Measurements from ENCODE around the gene PRDX5. TPM values are rescaled to one million over a fixed set of nuclear protein-coding genes. Genes with fewer than 3 reads are reported as not detected.

PRDX5 gene
- total and polyA plus RNA-seq, 9 donors, result 128 to 175 (median 164) TPM

DNA sequence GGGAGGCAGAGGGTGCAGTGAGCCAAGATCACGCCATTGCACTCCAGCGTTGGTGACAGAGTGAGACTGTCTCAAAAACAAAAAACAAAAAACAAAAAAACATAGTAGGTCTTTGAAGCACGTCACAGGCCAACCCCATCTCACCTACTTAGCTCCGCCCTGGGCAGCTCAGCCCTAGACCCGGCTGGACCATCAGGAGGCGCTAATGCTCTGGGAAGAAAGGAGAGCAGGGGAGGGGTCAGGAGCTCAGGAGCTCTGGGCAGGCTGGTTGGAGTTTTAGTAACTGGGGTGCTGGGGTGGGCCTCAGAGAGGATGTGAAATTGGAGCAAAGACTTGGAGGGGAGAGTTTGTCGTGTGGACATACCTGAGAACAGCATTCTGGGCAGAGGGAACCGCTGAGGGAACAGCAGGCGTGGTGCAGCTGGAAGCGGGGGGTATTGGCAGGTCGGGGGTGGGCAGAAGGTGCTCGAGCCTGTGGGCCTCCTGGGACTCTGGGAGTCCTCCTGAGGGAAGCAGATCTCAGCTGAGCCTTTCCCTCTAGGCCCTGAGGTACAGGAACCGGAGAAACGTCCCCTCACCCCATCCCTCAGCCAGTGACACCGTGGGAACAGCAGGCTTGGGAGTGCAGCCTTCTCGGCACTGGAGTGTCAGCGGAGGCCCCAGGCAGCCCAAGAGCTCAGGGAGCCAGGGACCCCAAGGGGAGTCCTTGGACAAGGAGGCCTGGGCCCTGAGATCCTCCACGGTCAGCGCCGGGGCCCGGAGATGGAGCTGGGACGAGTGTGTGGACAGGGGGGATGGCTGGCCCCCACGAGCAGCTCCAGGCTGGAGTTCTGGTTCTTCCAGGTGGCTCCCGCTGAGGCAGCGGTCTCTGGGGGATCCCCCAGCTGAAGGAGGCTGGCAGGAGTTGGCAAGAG is 38.8 kb downstream of the PRDX5 start:
- Histone ChIP-seq H3K27me3 (ENCODE audit: control insufficient read depth, insufficient read depth, low read length) (no peaks in the 10 kb centered on the region), H3K4me3 (ENCODE audit: low read length) (no peak overlapping the region), H3K36me3 (ENCODE audit: control insufficient read depth, insufficient read depth, low read length) (peaks cover 16% of the 10 kb centered on the region), H3K27ac (ENCODE audit: low read length) (no peak overlapping the region), H3K9me3 (replicated peaks; ENCODE audit: control insufficient read depth, low read depth, low read length) (no peaks in the 10 kb centered on the region), H3K4me1 (ENCODE audit: control insufficient read depth, insufficient read depth, low read length) (peaks cover 57% of the 10 kb centered on the region)
- DNase-seq, result peak; percentile 11
- WGBS (ENCODE audit: insufficient coverage), result 79% methylated on average over 20 of the region's 25 CpGs

DNA sequence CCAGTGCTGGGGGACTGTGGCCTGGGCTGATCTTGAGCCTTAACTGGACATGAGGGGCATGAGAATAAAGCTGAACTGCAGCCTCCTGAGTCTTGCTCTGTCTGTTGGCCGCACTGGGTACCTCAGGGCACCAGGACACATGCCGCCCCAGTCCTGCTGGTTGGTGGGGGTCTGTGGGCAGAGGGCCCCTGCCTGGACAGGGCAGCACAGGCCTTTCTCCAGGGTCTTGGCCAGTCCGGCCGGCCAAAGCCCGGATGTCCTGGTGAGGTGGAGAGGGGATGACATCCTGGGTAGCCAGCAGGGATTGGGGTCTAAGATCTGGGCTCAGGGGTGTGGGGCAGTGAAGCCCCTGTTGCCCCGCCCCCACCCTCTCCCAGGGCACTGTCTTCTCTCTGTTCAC is 39.5 kb downstream of the PRDX5 start:
- Histone ChIP-seq H3K36me3 (ENCODE audit: control insufficient read depth, insufficient read depth, low read length) (peaks cover 23% of the 10 kb centered on the region), H3K27ac (ENCODE audit: low read length) (no peak overlapping the region), H3K4me3 (ENCODE audit: low read length) (no peak overlapping the region), H3K4me1 (ENCODE audit: control insufficient read depth, insufficient read depth, low read length) (peaks cover 50% of the 10 kb centered on the region), H3K9me3 (replicated peaks; ENCODE audit: control insufficient read depth, low read depth, low read length) (no peaks in the 10 kb centered on the region), H3K27me3 (ENCODE audit: control insufficient read depth, insufficient read depth, low read length) (no peaks in the 10 kb centered on the region)
- WGBS (ENCODE audit: insufficient coverage), result 100% methylated on average over 1 of the region's 6 CpGs
- no peak for DNase-seq

GRCh38 chr11:64357904-64358535 is 40.1 kb downstream of the PRDX5 start:
- H3K9me3 ChIP-seq (replicated peaks; ENCODE audit: control insufficient read depth, low read depth, low read length), result no peaks in the 10 kb centered on the region
- H3K4me3 ChIP-seq (ENCODE audit: low read length), result peak overlapping the region; percentile 51
- H3K36me3 ChIP-seq (ENCODE audit: control insufficient read depth, insufficient read depth, low read length), result peaks cover 27% of the 10 kb centered on the region
- no peak for DNase-seq
- no peak overlapping the region for H3K27ac ChIP-seq (ENCODE audit: low read length)
- 61% methylated on average over 7 of the region's 13 CpGs for WGBS (ENCODE audit: insufficient coverage)
- H3K4me1 ChIP-seq (ENCODE audit: control insufficient read depth, insufficient read depth, low read length), result peaks cover 44% of the 10 kb centered on the region
- no peaks in the 10 kb centered on the region for H3K27me3 ChIP-seq (ENCODE audit: control insufficient read depth, insufficient read depth, low read length)

- Histone ChIP-seq H3K4me1 (ENCODE audit: control insufficient read depth, insufficient read depth, low read length) (peaks cover 39% of the 10 kb centered on the region), H3K36me3 (ENCODE audit: control insufficient read depth, insufficient read depth, low read length) (peaks cover 30% of the 10 kb centered on the region), H3K4me3 (ENCODE audit: low read length) (peak overlapping the region; percentile 51), H3K27ac (ENCODE audit: low read length) (peak overlapping the region; percentile 69), H3K9me3 (replicated peaks; ENCODE audit: control insufficient read depth, low read depth, low read length) (no peaks in the 10 kb centered on the region), H3K27me3 (ENCODE audit: control insufficient read depth, insufficient read depth, low read length) (no peaks in the 10 kb centered on the region)
- WGBS (ENCODE audit: insufficient coverage), result 35% methylated on average over 4 of the region's 7 CpGs
- peak; percentile 38 for DNase-seq
Measured at GRCh38 chr11:64358536-64358906, 40.6 kb downstream of the PRDX5 start.

DNA sequence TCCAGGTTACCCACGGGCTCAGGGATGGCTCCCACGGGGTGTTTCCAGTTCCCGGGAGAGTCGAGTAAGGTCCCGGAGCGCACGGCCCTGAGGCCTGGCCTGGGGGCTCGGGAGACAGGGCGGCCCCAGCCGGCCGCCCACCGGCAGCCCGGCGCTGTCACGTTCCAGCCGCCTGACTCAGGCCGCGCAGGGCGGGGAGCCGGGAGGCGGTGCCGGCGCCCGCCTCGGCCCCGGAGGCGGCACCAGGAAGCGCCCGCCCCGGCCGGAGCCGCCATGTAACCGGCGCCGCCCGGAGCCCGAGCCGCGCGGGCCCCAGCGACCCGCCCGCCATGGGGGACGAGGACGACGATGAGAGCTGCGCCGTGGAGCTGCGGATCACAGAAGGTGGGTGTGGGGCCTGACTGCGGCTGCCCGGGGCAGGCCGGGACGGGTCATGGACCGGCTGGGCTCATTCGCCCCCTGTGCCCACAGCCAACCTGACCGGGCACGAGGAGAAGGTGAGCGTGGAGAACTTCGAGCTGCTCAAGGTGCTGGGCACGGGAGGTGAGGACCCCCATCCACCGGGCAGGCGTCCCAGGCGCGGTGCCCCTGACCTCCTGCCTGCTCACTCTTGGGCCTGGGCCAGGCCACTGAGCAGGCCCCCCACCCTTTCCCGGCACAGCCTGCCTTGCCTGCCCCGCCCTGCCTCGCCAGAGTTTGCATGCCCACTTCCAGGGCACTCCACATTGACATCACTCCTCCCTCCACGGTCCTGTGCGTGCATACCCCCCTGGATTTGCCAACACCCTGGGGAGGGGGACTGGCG is 41.2 kb downstream of the PRDX5 start, which contains the start of gene RPS6KA4:
TSS of gene RPS6KA4 (plus strand) at position 256 of the 805 bp plus-strand sequence. CDS start at position 330, 74 bp downstream.
- peak; percentile 86 for DNase-seq
- peaks cover 34% of the 10 kb centered on the region for H3K36me3 ChIP-seq (ENCODE audit: control insufficient read depth, insufficient read depth, low read length)
- peaks cover 33% of the 10 kb centered on the region for H3K4me1 ChIP-seq (ENCODE audit: control insufficient read depth, insufficient read depth, low read length)
- H3K27me3 ChIP-seq (ENCODE audit: control insufficient read depth, insufficient read depth, low read length), result no peaks in the 10 kb centered on the region
- peak within 1 kb of the TSS; percentile 69 for H3K27ac ChIP-seq (ENCODE audit: low read length)
- peak within 1 kb of the TSS; percentile 92 for H3K4me3 ChIP-seq (ENCODE audit: low read length)
- under 1% methylated on average over 70 of the region's 70 CpGs for WGBS (ENCODE audit: insufficient coverage)
- no peaks in the 10 kb centered on the region for H3K9me3 ChIP-seq (replicated peaks; ENCODE audit: control insufficient read depth, low read depth, low read length)

GRCh38 chr11:64359712-64360445 is 42.0 kb downstream of the PRDX5 start:
- H3K36me3 ChIP-seq (ENCODE audit: control insufficient read depth, insufficient read depth, low read length), result peaks cover 39% of the 10 kb centered on the region

DNA sequence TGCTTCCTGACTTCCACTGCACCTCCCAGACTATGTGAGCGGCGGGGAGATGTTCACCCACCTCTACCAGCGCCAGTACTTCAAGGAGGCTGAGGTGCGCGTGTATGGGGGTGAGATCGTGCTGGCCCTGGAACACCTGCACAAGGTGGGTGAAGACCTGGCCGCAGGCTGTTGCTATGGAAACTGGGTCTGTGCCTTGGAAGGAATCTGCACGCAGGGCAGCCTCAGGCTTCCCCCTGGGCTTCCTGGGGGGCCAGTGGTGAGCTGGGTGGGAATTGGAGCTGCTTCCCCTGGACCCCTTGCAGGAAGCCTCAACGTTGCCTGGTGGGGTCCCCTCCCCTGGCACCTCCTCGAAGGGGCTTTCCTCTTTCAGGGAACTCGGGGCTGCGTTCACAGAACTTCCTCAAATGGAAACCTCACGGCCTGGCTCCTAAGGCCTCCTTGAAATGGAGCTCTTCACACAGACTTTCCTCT is 42.6 kb downstream of the PRDX5 start:
- 53% methylated on average over 3 of the region's 13 CpGs for WGBS (ENCODE audit: insufficient coverage)
- no peak for DNase-seq
- Histone ChIP-seq H3K36me3 (ENCODE audit: control insufficient read depth, insufficient read depth, low read length) (peaks cover 45% of the 10 kb centered on the region), H3K27ac (ENCODE audit: low read length) (no peak overlapping the region), H3K4me3 (ENCODE audit: low read length) (no peak overlapping the region), H3K4me1 (ENCODE audit: control insufficient read depth, insufficient read depth, low read length) (peaks cover 24% of the 10 kb centered on the region), H3K27me3 (ENCODE audit: control insufficient read depth, insufficient read depth, low read length) (no peaks in the 10 kb centered on the region), H3K9me3 (replicated peaks; ENCODE audit: control insufficient read depth, low read depth, low read length) (no peaks in the 10 kb centered on the region)

More at GRCh38 chr11:64359712-64360445, 42.0 kb downstream of the PRDX5 start:
- Histone ChIP-seq H3K27me3 (ENCODE audit: control insufficient read depth, insufficient read depth, low read length) (no peaks in the 10 kb centered on the region), H3K4me3 (ENCODE audit: low read length) (peak overlapping the region; percentile 92), H3K27ac (ENCODE audit: low read length) (no peak overlapping the region), H3K9me3 (replicated peaks; ENCODE audit: control insufficient read depth, low read depth, low read length) (no peaks in the 10 kb centered on the region), H3K4me1 (ENCODE audit: control insufficient read depth, insufficient read depth, low read length) (peaks cover 28% of the 10 kb centered on the region)
- DNase-seq, result no peak
- WGBS (ENCODE audit: insufficient coverage), result 27% methylated on average over 33 of the region's 38 CpGs

DNA sequence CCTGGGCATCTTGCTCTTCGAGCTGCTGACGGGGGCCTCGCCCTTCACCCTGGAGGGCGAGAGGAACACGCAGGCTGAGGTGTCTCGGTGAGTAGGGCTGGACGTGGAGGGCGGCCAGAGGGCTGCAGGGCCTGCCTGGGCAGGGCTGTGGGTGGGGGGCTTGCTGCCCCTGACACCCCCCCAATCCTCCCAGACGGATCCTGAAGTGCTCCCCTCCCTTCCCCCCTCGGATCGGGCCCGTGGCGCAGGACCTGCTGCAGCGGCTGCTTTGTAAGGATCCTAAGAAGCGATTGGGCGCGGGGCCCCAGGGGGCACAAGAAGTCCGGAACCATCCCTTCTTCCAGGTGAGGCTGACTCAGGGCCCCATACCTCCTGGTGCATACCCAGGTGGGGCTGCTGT is 43.7 kb downstream of the PRDX5 start:
- H3K9me3 ChIP-seq (replicated peaks; ENCODE audit: control insufficient read depth, low read depth, low read length), result no peaks in the 10 kb centered on the region
- no peak overlapping the region for H3K27ac ChIP-seq (ENCODE audit: low read length)
- H3K4me1 ChIP-seq (ENCODE audit: control insufficient read depth, insufficient read depth, low read length), result peaks cover 24% of the 10 kb centered on the region
- no peak overlapping the region for H3K4me3 ChIP-seq (ENCODE audit: low read length)
- peaks cover 55% of the 10 kb centered on the region for H3K36me3 ChIP-seq (ENCODE audit: control insufficient read depth, insufficient read depth, low read length)
- no peak for DNase-seq
- H3K27me3 ChIP-seq (ENCODE audit: control insufficient read depth, insufficient read depth, low read length), result no peaks in the 10 kb centered on the region
- WGBS (ENCODE audit: insufficient coverage), result 100% methylated on average over 2 of the region's 18 CpGs

DNA sequence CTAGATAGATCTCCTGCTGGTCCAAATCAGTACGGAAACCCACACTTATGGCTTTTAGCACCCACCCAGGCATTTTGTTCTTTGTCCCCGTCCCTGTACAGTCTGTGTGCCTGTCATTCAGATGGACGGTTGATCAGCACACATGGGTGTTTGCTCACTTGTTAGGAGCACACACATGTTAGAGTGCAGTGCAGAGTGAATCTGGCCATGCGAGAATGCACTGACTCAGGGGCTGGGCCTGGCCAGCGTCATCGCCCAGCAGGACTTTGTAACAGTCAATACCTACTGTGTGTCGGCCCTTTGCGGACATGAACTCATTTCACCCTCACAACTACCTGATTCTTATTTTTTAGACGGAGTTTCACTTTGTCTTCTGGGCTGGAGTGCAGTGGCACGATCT is 44.4 kb downstream of the PRDX5 start:
- peaks cover 55% of the 10 kb centered on the region for H3K36me3 ChIP-seq (ENCODE audit: control insufficient read depth, insufficient read depth, low read length)
- no peaks in the 10 kb centered on the region for H3K9me3 ChIP-seq (replicated peaks; ENCODE audit: control insufficient read depth, low read depth, low read length)
- peaks cover 24% of the 10 kb centered on the region for H3K4me1 ChIP-seq (ENCODE audit: control insufficient read depth, insufficient read depth, low read length)
- no peaks in the 10 kb centered on the region for H3K27me3 ChIP-seq (ENCODE audit: control insufficient read depth, insufficient read depth, low read length)
- WGBS (ENCODE audit: insufficient coverage), result 86% methylated on average over 8 of the region's 10 CpGs
- DNase-seq, result no peak
- no peak overlapping the region for H3K4me3 ChIP-seq (ENCODE audit: low read length)
- H3K27ac ChIP-seq (ENCODE audit: low read length), result no peak overlapping the region

Data from muscle of leg (tissue), 11 donors.